DMS153 treated with DMSO at 0.1 percent for 48 hours (cell line): ENCODE measurements around the gene MIER2.
"Not testable (repeated sequence)": the region's sequence is repeated elsewhere in the genome, so short reads cannot be mapped to it uniquely, and the experiment has no call there.

Experiments used
- DNase-seq: peaks from one replicate; lab custom pipeline; 2025; ENCODE audit not compliant: unreplicated experiment; lab: John Stamatoyannopoulos, UW

MIER2 gene

GRCh38 chr19:362683-363082 lies 18.1 kb upstream of the MIER2 start:
- no peak for DNase-seq

GRCh38 chr19:362154-362553 lies 17.6 kb upstream of the MIER2 start:
- no peak for DNase-seq

- DNase-seq = no peak
Measured at GRCh38 chr19:359653-359925, 15.0 kb upstream of the MIER2 start.

GRCh38 chr19:355536-355935 lies 10.9 kb upstream of the MIER2 start:
- DNase-seq = not testable (repeated sequence)

- DNase-seq = no peak
Measured at GRCh38 chr19:355134-355533, 10.5 kb upstream of the MIER2 start.

- DNase-seq = no peak
Measured at GRCh38 chr19:351976-352625, 7.5 kb upstream of the MIER2 start.

- DNase-seq = no peak
Measured at GRCh38 chr19:347946-348861, 3.6 kb upstream of the MIER2 start.

GRCh38 chr19:345320-345879 lies 804 bp upstream of the MIER2 start:
- DNase-seq = no peak

- no peak for DNase-seq
Measured at GRCh38 chr19:343941-344624, 513 bp downstream of the MIER2 start.

- no peak for DNase-seq
Measured at GRCh38 chr19:343451-343931, 1.1 kb downstream of the MIER2 start.

- DNase-seq = no peak
Measured at GRCh38 chr19:342801-343421, 1.7 kb downstream of the MIER2 start.

GRCh38 chr19:342128-342455 lies 2.5 kb downstream of the MIER2 start:
- no peak for DNase-seq

- DNase-seq = no peak
Measured at GRCh38 chr19:341386-342127, 3.0 kb downstream of the MIER2 start.

- DNase-seq = no peak
Measured at GRCh38 chr19:340620-341385, 3.8 kb downstream of the MIER2 start.

GRCh38 chr19:339262-339887 lies 5.2 kb downstream of the MIER2 start:
- no peak for DNase-seq

- no peak for DNase-seq
Measured at GRCh38 chr19:338421-338820, 6.2 kb downstream of the MIER2 start.

- no peak for DNase-seq
Measured at GRCh38 chr19:336067-336614, 8.5 kb downstream of the MIER2 start.

GRCh38 chr19:335486-336066 lies 9.0 kb downstream of the MIER2 start:
- DNase-seq = no peak

- no peak for DNase-seq
Measured at GRCh38 chr19:335072-335471, 9.5 kb downstream of the MIER2 start.
